Spleen (tissue), 11 donors: ENCODE measurements around the gene CITED2. TPM values are rescaled to one million over a fixed set of nuclear protein-coding genes. Genes with fewer than 3 reads are reported as not detected.

Experiments
- DNase-seq: peaks from one replicate; pipeline ENCODE4 v3.0.0-alpha.2; 2020
- H3K27ac ChIP-seq, 8 donors: fragments of 200-600 bp; sonication (generic) in 7 of 8; 1 replicate in 4 of 8; 2 replicates in 4 of 8; pipeline versions ENCODE4 v1.5.0 to v1.8.0; 2016 to 2021; ENCODE audit warnings: inconsistent platforms in 4 of 8, mild to moderate bottlenecking in 4 of 8, moderate library complexity in 1 of 8
- H3K27me3 ChIP-seq, 7 donors: fragments of 200-600 bp; sonication (generic) in 6 of 7; replicated peaks in 1 of 7; 1 replicate in 4 of 7; 2 replicates in 3 of 7; pipeline versions ENCODE4 v1.5.0 to v1.8.0; 2016 to 2021; ENCODE audit warnings: inconsistent platforms in 3 of 7, mild to moderate bottlenecking in 1 of 7
- H3K36me3 ChIP-seq, 6 donors: fragments of 200-600 bp; sonication (generic) in 5 of 6; 1 replicate in 4 of 6; 2 replicates in 2 of 6; pipeline versions ENCODE4 v1.5.0 to v1.8.0; 2016 to 2021; ENCODE audit warnings: inconsistent platforms in 2 of 6
- H3K4me1 ChIP-seq, 6 donors: fragments of 200-600 bp; sonication (generic) in 5 of 6; 1 replicate in 3 of 6; 2 replicates in 3 of 6; pipeline versions ENCODE4 v1.5.0 to v1.8.0; 2016 to 2021; ENCODE audit warnings: inconsistent platforms in 3 of 6
- H3K4me3 ChIP-seq, 8 donors: fragments of 200-600 bp; sonication (generic) in 7 of 8; 1 replicate in 4 of 8; 2 replicates in 4 of 8; pipeline versions ENCODE4 v1.5.0 to v1.8.0; 2016 to 2021; ENCODE audit warnings: inconsistent platforms in 4 of 8, mild to moderate bottlenecking in 4 of 8, moderate library complexity in 2 of 8
- H3K9me3 ChIP-seq, 8 donors: fragments of 200-600 bp; sonication (generic) in 7 of 8; 1 replicate in 4 of 8; 2 replicates in 4 of 8; pipeline versions ENCODE4 v1.5.0 to v1.8.0; 2016 to 2021; ENCODE audit warnings: inconsistent platforms in 4 of 8
- POLR2A ChIP-seq, 3 donors: fragments of 450-650 bp; IDR thresholded peaks; one replicate each; pipeline ENCODE4 v1.5.1; 2017; ENCODE audit warnings: antibody characterized with exemption in 3 of 3, mild to moderate bottlenecking in 1 of 3
- POLR2AphosphoS5 ChIP-seq, 3 donors: sonication (generic); formaldehyde crosslinking; IDR thresholded peaks; one replicate each; pipeline ENCODE4 v1.5.1; 2017; ENCODE audit warnings: antibody characterized with exemption in 3 of 3
- WGBS, 5 donors: extraction: QIAGEN DNeasy Blood & Tissue Kit in 3 of 5; methylation state at CpG; one replicate each; pipeline versions ENCODE4 v1.1.5 to v1.1.7; 2013 to 2018; 5-methylcytosine and 5-hydroxymethylcytosine counted together
- intact Hi-C: fragments of 100-400 bp; cut with DNase I; formaldehyde crosslinking; loops from one replicate; pipeline ENCODE4 v1.15.0; 2023; ENCODE audit warnings: low total_unique reads
- polyA plus RNA-seq, 3 donors: library from polyadenylated mRNA; stranded (reverse); fragments of 200-250 nt; gene quantifications; one replicate each; pipeline ENCODE4 v1.2.1, GENCODE V29; 2013
- total RNA-seq, 7 donors: library from RNA; depleted of rRNA in 3 of 7; stranded (reverse); fragments of >200 nt in 3 of 7; fragmentation: NEBNext Ultra II Directional in 4 of 7; extraction: Animal tissue kit (Norgen Biotek cat#: 25700) in 4 of 7; gene quantifications; one replicate each; pipeline versions ENCODE4 v1.1.0 to v1.2.1, GENCODE V29; 2016 to 2021
- TF ChIP-seq, protein P1 (sequence below), 11 experiments: fragments of 200-600 bp in 7 of 11; fragments of 450-650 bp in 4 of 11; sonication (generic) in 4 of 11; IDR thresholded peaks in 8 of 11; conservative IDR thresholded peaks in 3 of 11; 1 replicate in 7 of 11; 2 replicates in 4 of 11; pipeline versions ENCODE4 v1.4.0 to v1.8.0; 2016 to 2021; ENCODE audit warnings: antibody characterized with exemption in 11 of 11, inconsistent platforms in 4 of 11, mild to moderate bottlenecking in 1 of 11
- donor health status: healthy with polysubstance abuse.
- donor health status: DM: no; HTN: no; CAD: no; lungs with moderate emphysema.
- donor health status: DM: no; HTN: no; CAD: no.
- donor health status: Bipolar disorder and iron deficiency.
- donor health status: healthy.
- donor health status: DM: no; HTN: no; CAD: no.
- donor health status: DM: yes; HTN: yes; CAD: no.

CITED2 gene
- total and polyA plus RNA-seq, 10 donors = 12.9 to 213 (median 145) TPM

DNA sequence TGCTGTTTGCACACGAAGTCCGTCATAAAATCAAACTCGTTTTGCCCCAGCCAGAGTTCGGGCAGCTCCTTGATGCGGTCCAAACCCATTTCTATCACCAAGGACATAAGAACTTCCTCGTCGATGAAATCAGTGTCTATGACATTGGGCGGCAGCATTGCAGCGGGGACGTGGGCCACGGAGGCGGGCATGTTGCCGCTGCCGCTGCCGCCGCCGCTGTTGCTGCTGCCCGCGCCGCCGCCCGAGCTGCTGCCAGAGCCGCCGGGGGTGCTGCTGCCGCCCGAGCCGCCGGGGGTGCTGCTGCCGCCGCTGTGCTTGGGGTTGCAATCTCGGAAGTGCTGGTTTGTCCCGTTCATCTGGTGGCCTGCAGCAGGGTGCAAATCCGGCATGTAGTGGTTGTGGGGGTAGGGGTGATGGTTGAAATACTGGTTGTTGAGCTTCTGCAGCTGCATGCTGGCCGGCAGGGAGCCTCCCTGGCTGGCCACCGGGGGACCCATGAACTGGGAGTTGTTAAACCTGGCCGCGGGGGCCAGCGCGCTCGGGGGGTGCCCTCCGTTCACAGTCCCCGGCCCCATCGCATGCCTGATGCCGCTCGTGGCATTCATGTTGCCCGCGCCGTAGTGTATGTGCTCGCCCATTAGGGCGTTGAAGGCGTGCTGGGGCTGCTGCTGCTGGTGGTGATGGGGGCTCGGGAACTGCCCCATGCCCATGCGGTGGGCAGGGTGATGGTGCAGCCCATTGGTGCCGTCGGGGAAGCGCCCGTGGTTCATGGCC, 1.1 kb downstream of the CITED2 start:
- 0% methylated on average over 29 to 57 of the region's 57 CpGs for WGBS, 5 donors
- Histone ChIP-seq H3K27ac (peak overlapping the region; percentile 95 to 99 (median 98)), H3K9me3 (no peaks in the 10 kb centered on the region), H3K36me3 (peaks cover 0 to 25% (median 0%) of the 10 kb centered on the region in 6 donors), H3K4me1 (peaks cover 22 to 57% (median 47%) of the 10 kb centered on the region in 6 donors), H3K4me3 (peak overlapping the region; percentile 73 to 95 (median 88)), H3K27me3 (no peaks in the 10 kb centered on the region)
- TF ChIP-seq POLR2A (IDR thresholded peaks at IDR 0.05) = peak in 1 of 3 donors; percentile 20
- TF ChIP-seq, protein P1, sequence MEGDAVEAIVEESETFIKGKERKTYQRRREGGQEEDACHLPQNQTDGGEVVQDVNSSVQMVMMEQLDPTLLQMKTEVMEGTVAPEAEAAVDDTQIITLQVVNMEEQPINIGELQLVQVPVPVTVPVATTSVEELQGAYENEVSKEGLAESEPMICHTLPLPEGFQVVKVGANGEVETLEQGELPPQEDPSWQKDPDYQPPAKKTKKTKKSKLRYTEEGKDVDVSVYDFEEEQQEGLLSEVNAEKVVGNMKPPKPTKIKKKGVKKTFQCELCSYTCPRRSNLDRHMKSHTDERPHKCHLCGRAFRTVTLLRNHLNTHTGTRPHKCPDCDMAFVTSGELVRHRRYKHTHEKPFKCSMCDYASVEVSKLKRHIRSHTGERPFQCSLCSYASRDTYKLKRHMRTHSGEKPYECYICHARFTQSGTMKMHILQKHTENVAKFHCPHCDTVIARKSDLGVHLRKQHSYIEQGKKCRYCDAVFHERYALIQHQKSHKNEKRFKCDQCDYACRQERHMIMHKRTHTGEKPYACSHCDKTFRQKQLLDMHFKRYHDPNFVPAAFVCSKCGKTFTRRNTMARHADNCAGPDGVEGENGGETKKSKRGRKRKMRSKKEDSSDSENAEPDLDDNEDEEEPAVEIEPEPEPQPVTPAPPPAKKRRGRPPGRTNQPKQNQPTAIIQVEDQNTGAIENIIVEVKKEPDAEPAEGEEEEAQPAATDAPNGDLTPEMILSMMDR (IDR thresholded peaks at IDR 0.05 in 8 of 11, conservative IDR thresholded peaks at IDR 0.05 in 3 of 11) = peak in 7 of 11 experiments; percentile 33 to 66 (median 38)
- TF ChIP-seq POLR2AphosphoS5 (IDR thresholded peaks at IDR 0.05) = peak; percentile 52 to 67 (median 55)
- DNase-seq = peak; percentile 97
- intact Hi-C loops = loop anchor here (5.0 kb wide), 1 partner anchor 1069 kb away; no protein-coding TSS in a partner anchor

DNA sequence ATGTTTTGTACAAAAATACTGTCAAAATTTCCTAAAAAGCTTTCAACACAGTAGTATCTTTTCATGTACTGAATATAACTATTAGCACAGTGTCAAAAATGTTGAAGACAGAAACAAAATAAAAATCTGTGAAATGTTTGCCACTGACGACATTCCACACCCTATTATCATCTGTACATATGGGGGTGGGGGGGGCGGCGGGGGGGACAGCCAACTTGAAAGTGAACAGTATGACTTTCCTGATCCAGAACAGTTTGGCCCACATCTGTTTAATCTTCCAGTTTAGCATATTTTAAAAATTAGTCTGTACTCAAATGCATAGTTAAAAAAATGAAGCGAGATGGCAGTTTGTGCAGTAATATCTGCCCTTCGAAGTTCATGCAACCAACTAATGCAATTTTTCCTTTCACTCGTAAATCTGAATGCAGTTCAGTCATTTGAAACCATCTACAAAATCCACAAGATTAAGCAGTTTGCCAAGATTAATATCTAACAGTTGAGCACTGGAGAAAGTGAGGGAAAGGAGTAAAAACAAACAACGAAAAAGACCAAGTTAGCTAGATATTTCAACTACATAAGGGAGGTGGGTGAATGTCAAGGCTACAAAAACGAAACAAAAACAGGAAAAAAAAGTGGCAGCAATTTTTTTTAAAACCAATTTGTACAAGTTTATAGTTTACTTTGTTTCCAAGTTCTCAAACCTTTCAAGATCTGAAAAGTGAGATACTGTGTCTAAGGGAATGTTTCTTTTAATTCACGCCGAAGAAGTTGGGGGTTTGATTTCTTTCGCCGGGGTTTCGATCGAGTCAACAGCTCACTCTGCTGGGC, 1.9 kb downstream of the CITED2 start:
- Histone ChIP-seq H3K36me3 (peaks cover 0 to 25% (median 0%) of the 10 kb centered on the region in 6 donors), H3K27ac (peak overlapping the region; percentile 95 to 99 (median 98)), H3K4me1 (peaks cover 22 to 64% (median 53%) of the 10 kb centered on the region in 6 donors), H3K9me3 (no peaks in the 10 kb centered on the region), H3K27me3 (no peaks in the 10 kb centered on the region), H3K4me3 (peak overlapping the region; percentile 73 to 95 (median 88))
- TF ChIP-seq POLR2A (IDR thresholded peaks at IDR 0.05) = no peak
- TF ChIP-seq, protein P1 (IDR thresholded peaks at IDR 0.05 in 8 of 11, conservative IDR thresholded peaks at IDR 0.05 in 3 of 11) = no peak
- TF ChIP-seq POLR2AphosphoS5 (IDR thresholded peaks at IDR 0.05) = no peak
- WGBS, 5 donors = 0 to 3% (median 1%) methylated on average over 14 of the region's 14 CpGs
- intact Hi-C loops = loop anchor here (5.0 kb wide), 1 partner anchor 1070 kb away; no protein-coding TSS in a partner anchor
- DNase-seq = no peak

DNA sequence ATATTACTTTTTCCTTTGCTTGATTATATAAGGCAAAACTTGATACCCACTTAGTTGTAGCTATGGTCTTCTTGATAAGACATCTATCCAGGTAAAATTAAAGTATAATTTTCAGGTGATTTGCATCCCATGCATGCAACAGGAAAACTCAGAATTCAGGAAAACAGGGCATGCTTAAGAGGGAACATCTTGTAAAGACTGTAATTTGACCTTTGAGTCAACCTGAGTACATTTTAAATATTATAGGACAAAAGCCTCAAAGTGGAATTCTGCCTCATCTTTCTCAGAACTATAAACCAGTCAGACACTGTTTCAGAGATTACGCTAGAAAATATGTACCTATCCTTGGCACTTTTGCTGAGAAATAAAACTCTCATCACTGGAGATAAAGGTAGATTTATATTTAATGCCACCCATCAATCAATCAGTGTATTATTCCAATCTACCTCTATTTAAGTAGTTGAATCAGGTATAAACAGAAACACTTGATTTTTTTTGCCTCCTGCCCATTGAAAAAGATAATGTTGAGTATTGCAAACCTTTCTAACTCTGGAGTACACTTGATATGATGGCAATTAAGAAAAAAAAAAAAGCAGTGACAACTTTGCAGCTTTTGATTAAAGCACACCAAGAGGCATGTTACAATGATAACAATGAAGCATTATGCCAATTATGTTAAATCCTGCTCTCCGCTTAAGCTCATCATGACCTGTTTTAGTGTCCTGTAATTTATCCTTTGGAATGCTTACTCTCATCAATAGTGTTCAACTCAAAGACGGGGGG, 2.8 kb downstream of the CITED2 start:
- DNase-seq = no peak

DNA sequence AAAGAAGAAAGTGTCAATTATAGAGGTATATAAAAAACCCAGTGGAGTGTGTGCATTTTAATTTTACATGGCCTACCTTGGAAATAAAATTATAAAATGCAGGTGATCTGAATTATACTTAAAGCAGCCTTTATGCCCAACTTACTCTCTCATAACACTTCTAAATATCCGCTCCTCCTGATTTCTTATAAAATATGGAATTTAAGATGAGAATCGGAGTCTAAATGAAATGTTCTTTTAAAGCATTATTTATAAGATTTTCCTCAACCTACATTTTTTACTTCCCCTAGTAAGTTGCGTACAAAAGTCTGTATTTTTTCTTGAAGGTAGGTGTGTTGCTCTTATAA, 3.5 kb downstream of the CITED2 start:
- peak overlapping the region in 7 of 8 donors; percentile 95 to 99 (median 98) for H3K27ac ChIP-seq
- 65 to 84% (median 77%) methylated on average over 3 of the region's 3 CpGs for WGBS, 5 donors
- H3K4me3 ChIP-seq = peak overlapping the region in 7 of 8 donors; percentile 73 to 95 (median 89)
- H3K9me3 ChIP-seq = no peaks in the 10 kb centered on the region
- H3K4me1 ChIP-seq = peaks cover 22 to 56% (median 46%) of the 10 kb centered on the region in 6 donors
- no peaks in the 10 kb centered on the region for H3K27me3 ChIP-seq
- TF ChIP-seq, protein P1 (IDR thresholded peaks at IDR 0.05 in 8 of 11, conservative IDR thresholded peaks at IDR 0.05 in 3 of 11) = no peak
- TF ChIP-seq POLR2A (IDR thresholded peaks at IDR 0.05) (no peak), POLR2AphosphoS5 (IDR thresholded peaks at IDR 0.05) (no peak)
- peaks cover 0 to 25% (median 0%) of the 10 kb centered on the region in 6 donors for H3K36me3 ChIP-seq
- intact Hi-C loops = loop anchor here (5.0 kb wide), 1 partner anchor 1071 kb away; no protein-coding TSS in a partner anchor
- DNase-seq = no peak

More for the DNA sequence above, 2.8 kb downstream of the CITED2 start:
- Histone ChIP-seq H3K27ac (peak overlapping the region; percentile 95 to 99 (median 98)), H3K27me3 (no peaks in the 10 kb centered on the region), H3K9me3 (no peaks in the 10 kb centered on the region), H3K4me1 (peaks cover 22 to 62% (median 52%) of the 10 kb centered on the region in 6 donors), H3K36me3 (peaks cover 0 to 25% (median 0%) of the 10 kb centered on the region in 6 donors), H3K4me3 (peak overlapping the region; percentile 73 to 95 (median 88))
- TF ChIP-seq POLR2A (IDR thresholded peaks at IDR 0.05) = peak in 1 of 3 donors; percentile 22
- no peak for TF ChIP-seq POLR2AphosphoS5 (IDR thresholded peaks at IDR 0.05)
- intact Hi-C loops = loop anchor here (5.0 kb wide), 1 partner anchor 1071 kb away; no protein-coding TSS in a partner anchor
- 44 to 67% (median 54%) methylated on average over 3 of the region's 3 CpGs for WGBS, 5 donors
